ENCODE data around the gene PDIK1L.

- TF ChIP-seq CTCF (IDR thresholded peaks at IDR 0.05) (no peak), POLR2AphosphoS5 (IDR thresholded peaks at IDR 0.05) (no peak), POLR2A (IDR thresholded peaks at IDR 0.05) (no peak)
Measured at GRCh38 chr1:26168410-26169197, 57.0 kb downstream of the PDIK1L start, which contains the start of gene C1orf232.
